K562 (cell line): ENCODE results near the gene ANKS1A. TPM values are rescaled to one million over a fixed set of nuclear protein-coding genes. Genes with fewer than 3 reads are reported as not detected.
"Not testable (repeated sequence)": the region's sequence is repeated elsewhere in the genome, so short reads cannot be mapped to it uniquely, and the experiment has no call there.

Experiments
- ATAC-seq: fragments of 200-7000 bp; cut with Tn5 transposase; 3 replicates; pipeline ENCODE4 v1.9.1; 2020; ENCODE audit warnings: moderate library complexity
- BruUV-seq: library from RNA; stranded (reverse); fragments of 400-500 nt; replicated peaks from 2 replicates; lab custom pipeline; 2021; lab: Mats Ljungman, UMichigan
- CTCF ChIA-PET: fragments of 300-600 bp; formaldehyde crosslinking; extraction: SDS; loops from one replicate; lab custom pipeline; 2021; ENCODE audit warnings: low intra/inter-chr PET ratio; lab: Yijun Ruan, JAX
- POLR2A ChIA-PET: fragments of 300-600, 350-650 bp; sonication (Branson Sonifier 250); formaldehyde crosslinking; extraction: SDS; loops from one replicate; lab custom pipeline; 2021; ENCODE audit warnings: antibody characterized with exemption, inconsistent platforms; lab: Yijun Ruan, JAX
- DNase-seq, 4 experiments: peaks; one replicate each; pipeline versions ENCODE4 v3.0.0 to v3.0.0-alpha.2; 2011 to 2018; ENCODE audit warnings: low spot score in 3 of 4, mixed read lengths in 3 of 4; ENCODE audit errors: extremely low read depth in 1 of 4
- FAIRE-seq: peaks from 2 replicates; lab custom pipeline; 2011; peaks lifted over from hg19 to GRCh38; lab: Jason Lieb, UNC
- H2AFZ ChIP-seq: 2 replicates; pipeline ENCODE4 v1.6.0; 2011; ENCODE audit warnings: low read depth, low read length, control low read depth, inconsistent platforms
- H3K27ac ChIP-seq: fragments of 200-600 bp; 3 replicates; pipeline ENCODE4 v1.8.0; 2011; ENCODE audit warnings: low read depth, mild to moderate bottlenecking, control low read depth, inconsistent platforms, low read length, moderate library complexity, mixed read lengths; ENCODE audit errors: extremely low read depth
- H3K27me3 ChIP-seq, 2 experiments: fragments of 300-600 bp in 1 of 2; 2 replicates in 1 of 2; 3 replicates in 1 of 2; pipeline versions ENCODE4 v1.6.0 to v1.8.0; 2011; ENCODE audit warnings: inconsistent platforms in 2 of 2, low read length in 2 of 2, mild to moderate bottlenecking in 1 of 2, mixed read lengths in 1 of 2, moderate library complexity in 1 of 2; ENCODE audit not compliant: control insufficient read depth in 2 of 2, insufficient read depth in 2 of 2
- H3K36me3 ChIP-seq: fragments of 300-600 bp; 3 replicates; pipeline ENCODE4 v1.8.0; 2011; ENCODE audit warnings: mild to moderate bottlenecking, low read length, inconsistent platforms; ENCODE audit not compliant: control insufficient read depth, insufficient read depth
- H3K4me1 ChIP-seq, 2 experiments: fragments of 200-600 bp in 1 of 2; replicated peaks in 1 of 2; 2 replicates in 1 of 2; 3 replicates in 1 of 2; pipeline versions ENCODE4 v1.5.1 to v1.8.0; 2011; ENCODE audit warnings: inconsistent platforms in 2 of 2, low read length in 2 of 2, mild to moderate bottlenecking in 1 of 2, mixed read lengths in 1 of 2, moderate library complexity in 1 of 2; ENCODE audit not compliant: control insufficient read depth in 2 of 2, insufficient read depth in 2 of 2
- H3K4me2 ChIP-seq: 2 replicates; pipeline ENCODE4 v1.6.1; 2011; ENCODE audit warnings: low read length, control low read depth, inconsistent platforms, mixed read lengths; ENCODE audit not compliant: insufficient read depth
- H3K4me3 ChIP-seq: fragments of 200-600 bp; sonication (generic), shearing (Covaris generic); 2 replicates; pipeline ENCODE4 v1.5.1; 2016; ENCODE audit warnings: control low read depth, inconsistent platforms
- H3K79me2 ChIP-seq: fragments of 200-600 bp; 3 replicates; pipeline ENCODE4 v1.8.0; 2011; ENCODE audit warnings: low read length, inconsistent platforms; ENCODE audit not compliant: control insufficient read depth, insufficient read depth
- H3K9ac ChIP-seq, 2 experiments: 2 replicates each; pipeline versions ENCODE4 v1.6.0 to v1.6.1; 2011; ENCODE audit warnings: low read depth in 2 of 2, low read length in 2 of 2, control low read depth in 1 of 2, inconsistent platforms in 1 of 2, mild to moderate bottlenecking in 1 of 2, mixed read lengths in 1 of 2; ENCODE audit not compliant: insufficient read depth in 1 of 2
- H3K9me1 ChIP-seq: one replicate; pipeline ENCODE4 v1.6.0; 2011; ENCODE audit warnings: inconsistent platforms, mild to moderate bottlenecking, low read length, moderate library complexity; ENCODE audit not compliant: control insufficient read depth, insufficient read depth
- H3K9me3 ChIP-seq: replicated peaks from 2 replicates; pipeline ENCODE4 v1.5.1; 2011; ENCODE audit warnings: low read depth, low read length, inconsistent platforms; ENCODE audit not compliant: control insufficient read depth, insufficient read depth
- H4K20me1 ChIP-seq: replicated peaks from 2 replicates; pipeline ENCODE4 v1.6.1; 2011; ENCODE audit warnings: low read length, inconsistent platforms, mixed read lengths; ENCODE audit not compliant: control insufficient read depth, insufficient read depth
- CEBPB ChIP-seq: fragments of 450-650 bp; IDR thresholded peaks from 2 replicates; pipeline ENCODE4 v1.6.1; 2016; ENCODE audit warnings: missing genetic modification characterization, missing compliant biosample characterization
- CXXC5 ChIP-seq: fragments of 250-450 bp; sonication (Bioruptor Pico); IDR thresholded peaks from 2 replicates; pipeline ENCODE4 v1.8.0; 2022; ENCODE audit warnings: inconsistent platforms, mild to moderate bottlenecking, moderate library complexity
- JUND ChIP-seq, 2 experiments: IDR thresholded peaks; 2 replicates in 1 of 2; 3 replicates in 1 of 2; pipeline ENCODE4 v1.6.1; 2011; ENCODE audit warnings: borderline replicate concordance in 2 of 2, low read depth in 2 of 2, low read length in 2 of 2, improper control_type of control experiment in 1 of 2, missing biosample characterization in 1 of 2, missing genetic modification characterization in 1 of 2, missing genetic modification reagents in 1 of 2
- KDM5B ChIP-seq: fragments of 200-600 bp; sonication (generic); IDR thresholded peaks from 2 replicates; pipeline ENCODE4 v1.6.1; 2012; ENCODE audit warnings: low read depth, mild to moderate bottlenecking, moderate library complexity, low read length, control low read depth, inconsistent platforms; ENCODE audit not compliant: insufficient replicate concordance
- KHSRP ChIP-seq: fragments of 450-650 bp; IDR thresholded peaks from 2 replicates; pipeline ENCODE4 v1.6.1; 2017
- KLF13 ChIP-seq: fragments of 450-650 bp; IDR thresholded peaks from 2 replicates; pipeline ENCODE4 v1.6.1; 2016; ENCODE audit warnings: missing genetic modification characterization, low read depth, mild to moderate bottlenecking, missing compliant biosample characterization, moderate library complexity, borderline replicate concordance
- MAFF ChIP-seq: IDR thresholded peaks from 2 replicates; pipeline ENCODE4 v1.6.1; 2012; ENCODE audit warnings: low read length, improper control_type of control experiment
- NFE2 ChIP-seq: IDR thresholded peaks from 2 replicates; pipeline ENCODE4 v1.6.1; 2014; ENCODE audit warnings: antibody characterized with exemption, low read depth
- NR0B1 ChIP-seq: fragments of 450-650 bp; IDR thresholded peaks from one replicate; pipeline ENCODE4 v1.6.1; 2018; ENCODE audit warnings: mild to moderate bottlenecking, moderate library complexity; ENCODE audit not compliant: partially characterized antibody
- NR4A1 ChIP-seq, 2 experiments: fragments of 250-450 bp in 1 of 2; fragments of 450-650 bp in 1 of 2; sonication (Bioruptor Pico) in 1 of 2; IDR thresholded peaks; 2 replicates each; pipeline versions ENCODE4 v1.4.0 to v1.6.1; 2016 to 2020; ENCODE audit warnings: mild to moderate bottlenecking in 2 of 2, missing compliant biosample characterization in 1 of 2, missing genetic modification characterization in 1 of 2, moderate library complexity in 1 of 2
- PTRF ChIP-seq: fragments of 450-650 bp; IDR thresholded peaks from 2 replicates; pipeline ENCODE4 v1.6.1; 2016; ENCODE audit warnings: mild to moderate bottlenecking, missing genetic modification characterization, missing compliant biosample characterization
- SRSF9 ChIP-seq: fragments of 200-400 bp; formaldehyde crosslinking; IDR thresholded peaks from 2 replicates; pipeline ENCODE4 v1.6.1; 2017; ENCODE audit warnings: low read depth, low read length, borderline replicate concordance
- STAT5A ChIP-seq: IDR thresholded peaks from 2 replicates; pipeline ENCODE4 v1.6.1; 2012; ENCODE audit warnings: low read length, inconsistent platforms, borderline replicate concordance
- WGBS: fragments of 100-300 bp; shearing (Covaris generic); methylation state at CpG from one replicate; pipeline ENCODE4 v1.1.6; 2016; ENCODE audit warnings: low coverage, mixed read lengths; ENCODE audit not compliant: insufficient coverage; ENCODE audit errors: missing lambda C conversion rate; 5-methylcytosine and 5-hydroxymethylcytosine counted together
- in situ Hi-C: fragments of 300-500 bp; cut with MboI; formaldehyde crosslinking; loops from 4 replicates; pipeline ENCODE4 v1.15.0; 2018; ENCODE audit warnings: inconsistent platforms, mixed read lengths
- intact Hi-C: fragments of 100-400 bp; cut with micrococcal nuclease; formaldehyde crosslinking; loops from 2 replicates; pipeline ENCODE4 v1.14.2; 2022
- polyA plus RNA-seq, 8 experiments: library from polyadenylated mRNA; depleted of rRNA in 4 of 8; stranded (reverse) in 5 of 8; unstranded in 3 of 8; fragments of >200 nt; fragmentation: Nextera tagmentation in 2 of 8; fragmentation: Illumina TruSeq in 1 of 8; extraction: Ambion mirVana in 2 of 8; extraction: Trizol in 1 of 8; gene quantifications; 2 replicates each; pipeline versions ENCODE4 v1.2.1 to v1.2.3, GENCODE V29; 2011 to 2014; ENCODE audit warnings: inconsistent platforms in 1 of 8, missing spikeins in 1 of 8
- total RNA-seq, 7 experiments: library from RNA; depleted of rRNA in 6 of 7; stranded (reverse); fragments of >200 nt in 6 of 7; fragmentation: Illumina TruSeq in 2 of 7; extraction: Trizol in 2 of 7; gene quantifications; 2 replicates each; pipeline versions ENCODE4 v1.2.1 to v1.2.3, GENCODE V29; 2011 to 2021; ENCODE audit warnings: low replicate concordance in 1 of 7
- TF ChIP-seq, protein P1 (sequence below): fragments of 250-450 bp; sonication (Bioruptor Pico); IDR thresholded peaks from 2 replicates; pipeline ENCODE4 v1.4.0; 2020; ENCODE audit warnings: borderline replicate concordance

ANKS1A gene
- total and polyA plus RNA-seq, 9 of the 15 experiments (the other 6 are each of a cell fraction or from before 2014, with no cell fraction given), result 1.1 to 13.8 (median 5.3) TPM

DNA sequence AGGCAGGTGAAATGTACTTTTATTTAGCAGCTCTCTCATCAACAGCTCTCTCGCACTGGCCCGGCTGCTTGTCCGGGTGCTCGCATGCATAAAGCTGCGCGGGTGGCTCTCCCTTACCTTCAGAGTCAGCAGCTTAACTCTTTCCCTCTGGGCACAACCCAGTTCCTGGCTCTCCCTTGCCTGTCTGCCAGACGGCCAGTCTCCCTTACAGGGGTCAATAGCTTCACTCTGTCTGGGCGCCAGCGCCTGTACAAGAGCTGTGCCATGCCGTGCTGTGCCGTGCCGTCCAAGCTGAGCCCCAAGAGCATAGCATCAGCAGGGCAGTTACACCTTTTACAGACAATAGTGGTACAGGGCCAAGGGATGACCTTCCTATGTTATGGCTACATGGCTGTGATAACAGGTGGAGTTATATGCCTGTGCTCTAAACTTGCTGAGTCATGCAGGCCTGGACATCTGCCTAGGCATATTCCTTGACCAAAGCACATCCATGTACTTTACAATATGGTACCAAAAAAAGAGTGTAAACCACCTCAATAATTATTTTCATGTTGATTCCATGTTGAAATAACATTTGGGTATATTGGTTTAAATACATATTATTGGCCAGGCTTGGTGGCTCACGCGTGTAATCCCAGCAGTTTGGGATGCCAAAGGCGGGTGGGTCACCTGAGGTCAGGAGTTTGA is 49.2 kb upstream of the ANKS1A start (continued):
- TF ChIP-seq KDM5B (no peak), NR0B1 (no peak), NFE2 (peak; percentile 93), CXXC5 (CRISPR knock-in tag) (peak; percentile 43; the same call in 1 of the 2 replicates), PTRF (tag) (peak; percentile 73; the same call in 1 of the 2 replicates), KHSRP (no peak), NR4A1 (CRISPR knock-in tag; IDR thresholded peaks at IDR 0.05) (no peak), NR4A1 (tag; IDR thresholded peaks at IDR 0.05) (peak; percentile 82; the same call in 1 of the 2 replicates), KLF13 (tag) (no peak), SRSF9 (no peak), CEBPB (tag) (no peak), JUND (IDR thresholded peaks at IDR 0.05; ENCODE audit: borderline replicate concordance, low read depth, low read length) (no peak), JUND (tag; IDR thresholded peaks at IDR 0.05; ENCODE audit: borderline replicate concordance, low read depth, low read length) (peak; percentile 32; the same call in 1 of the 3 replicates), STAT5A (no peak), MAFF (peak; percentile 95)
- TF ChIP-seq, protein P1, sequence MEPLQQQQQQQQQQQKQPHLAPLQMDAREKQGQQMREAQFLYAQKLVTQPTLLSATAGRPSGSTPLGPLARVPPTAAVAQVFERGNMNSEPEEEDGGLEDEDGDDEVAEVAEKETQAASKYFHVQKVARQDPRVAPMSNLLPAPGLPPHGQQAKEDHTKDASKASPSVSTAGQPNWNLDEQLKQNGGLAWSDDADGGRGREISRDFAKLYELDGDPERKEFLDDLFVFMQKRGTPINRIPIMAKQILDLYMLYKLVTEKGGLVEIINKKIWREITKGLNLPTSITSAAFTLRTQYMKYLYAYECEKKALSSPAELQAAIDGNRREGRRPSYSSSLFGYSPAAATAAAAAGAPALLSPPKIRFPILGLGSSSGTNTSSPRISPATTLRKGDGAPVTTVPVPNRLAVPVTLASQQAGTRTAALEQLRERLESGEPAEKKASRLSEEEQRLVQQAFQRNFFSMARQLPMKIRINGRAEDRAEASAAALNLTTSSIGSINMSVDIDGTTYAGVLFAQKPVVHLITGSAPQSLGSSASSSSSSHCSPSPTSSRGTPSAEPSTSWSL, result no peak

DNA sequence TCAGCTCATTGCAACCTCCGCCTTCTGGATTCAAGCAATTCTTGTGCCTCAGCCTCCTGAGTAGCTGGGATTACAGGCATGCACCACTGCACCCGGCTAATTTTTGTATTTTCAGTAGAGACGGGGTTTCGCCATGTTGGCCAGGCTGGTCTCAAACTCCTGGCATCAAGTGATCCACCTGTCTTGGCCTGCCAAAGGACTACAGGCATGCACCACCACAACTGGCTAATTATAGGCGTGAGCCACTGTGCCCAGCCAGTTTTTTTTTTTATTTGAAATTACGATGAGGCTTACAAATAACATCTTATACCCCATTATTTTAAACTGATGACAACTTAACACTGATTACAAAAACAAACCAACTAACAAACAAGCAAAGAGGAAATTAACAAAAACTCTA is 40.0 kb upstream of the ANKS1A start:
- H3K4me1 ChIP-seq, H4K20me1 ChIP-seq, H3K4me3 ChIP-seq, H3K79me2 ChIP-seq, FAIRE-seq, H3K9me1 ChIP-seq, DNase-seq, H3K9me3 ChIP-seq, in situ Hi-C loops, BruUV-seq, ATAC-seq, H3K27me3 ChIP-seq, H2AFZ ChIP-seq, H3K4me2 ChIP-seq, intact Hi-C loops, H3K9ac ChIP-seq, H3K27ac ChIP-seq: not testable (repeated sequence)
- ChIA-PET CTCF (interaction anchor here (0.7 kb wide), 1 partner anchor 252 kb away, joined by 3 read pairs; no protein-coding TSS in a partner anchor), POLR2A (interaction anchor here (0.7 to 1.1 kb wide), 2 partner anchors 31 to 48 kb away, joined by 3 read pairs; no protein-coding TSS in a partner anchor)
- 92% methylated on average over 6 of the region's 6 CpGs for WGBS
- H3K36me3 ChIP-seq, result peaks cover 38% of the 10 kb centered on the region
